GM10248 (cell line): Measurements from ENCODE around the gene HIVEP1.

Experiments used
- CTCF ChIA-PET: fragments of 300-600 bp; sonication (Branson Sonifier 250); formaldehyde crosslinking; extraction: SDS; loops from one replicate; lab custom pipeline; 2021; ENCODE audit warnings: antibody characterized with exemption; lab: Yijun Ruan, JAX
- POLR2A ChIA-PET: fragments of 350-650 bp; sonication (Branson Sonifier 250); formaldehyde crosslinking; extraction: SDS; loops from one replicate; lab custom pipeline; 2020; ENCODE audit warnings: antibody characterized with exemption; lab: Yijun Ruan, JAX
- DNase-seq: peaks from one replicate; pipeline ENCODE4 v3.0.0; 2012; ENCODE audit errors: extremely low spot score
- CTCF ChIP-seq: IDR thresholded peaks from 2 replicates; pipeline ENCODE4 v1.5.1; 2012; ENCODE audit warnings: mild to moderate bottlenecking, low read depth; ENCODE audit errors: extremely low read depth, missing control alignments, control extremely low read depth

HIVEP1 gene

GRCh38 chr6:12190252-12190651 is 178.1 kb downstream of the HIVEP1 start:
- POLR2A ChIA-PET: no interaction called here
- no peak for TF ChIP-seq CTCF
- no peak for DNase-seq
- CTCF ChIA-PET: interaction anchor here (2.0 kb wide), 1 partner anchor 10 kb away, joined by 5 read pairs; no protein-coding TSS in a partner anchor

GRCh38 chr6:12196326-12196936 is 184.3 kb downstream of the HIVEP1 start:
- ChIA-PET CTCF (interaction anchor here (1.3 to 1.7 kb wide), 5 partner anchors 8 to 86 kb away, joined by 3 to 5 read pairs (median 4); no protein-coding TSS in a partner anchor), POLR2A (no interaction called here)
- no peak for TF ChIP-seq CTCF
- DNase-seq: no peak

- ChIA-PET CTCF (interaction anchor here (1.3 kb wide), 1 partner anchor 25 kb away, joined by 3 read pairs; no protein-coding TSS in a partner anchor), POLR2A (no interaction called here)
- TF ChIP-seq CTCF: no peak
- no peak for DNase-seq
Observed at GRCh38 chr6:12198851-12199250, 186.7 kb downstream of the HIVEP1 start.

- POLR2A ChIA-PET: no interaction called here
- no peak for DNase-seq
- CTCF ChIA-PET: interaction anchor here (0.7 to 1.8 kb wide), 4 partner anchors 9 to 54 kb away, joined by 3 to 5 read pairs (median 3); no protein-coding TSS in a partner anchor
- TF ChIP-seq CTCF: no peak
Observed at GRCh38 chr6:12200015-12200564, 188.0 kb downstream of the HIVEP1 start.

GRCh38 chr6:12200761-12201160 is 188.6 kb downstream of the HIVEP1 start:
- POLR2A ChIA-PET: no interaction called here
- no peak for DNase-seq
- CTCF ChIA-PET: interaction anchor here (0.7 to 1.8 kb wide), 3 partner anchors 9 to 55 kb away, joined by 3 to 5 read pairs (median 3); no protein-coding TSS in a partner anchor
- no peak for TF ChIP-seq CTCF

- no peak for TF ChIP-seq CTCF
- ChIA-PET CTCF (no interaction called here), POLR2A (no interaction called here)
- no peak for DNase-seq
Observed at GRCh38 chr6:12203001-12203400, 190.9 kb downstream of the HIVEP1 start.
